Lower lobe of right lung (tissue), 2 donors: Measurements from ENCODE around the gene ZNF827. TPM values are rescaled to one million over a fixed set of nuclear protein-coding genes. Genes with fewer than 3 reads are reported as not detected.

Experiments
- ATAC-seq, 2 donors: fragments of 200-7000 bp; cut with Tn5 transposase; one replicate each; pipeline ENCODE4 v1.9.1; 2020 to 2022; ENCODE audit warnings: mild to moderate bottlenecking in 2 of 2, moderate library complexity in 2 of 2
- DNase-seq: peaks from one replicate; pipeline ENCODE4 v3.0.0-alpha.2; 2020
- H3K27ac ChIP-seq: fragments of 200-600 bp; one replicate; pipeline ENCODE4 v1.8.0; 2022
- H3K27me3 ChIP-seq: fragments of 200-600 bp; one replicate; pipeline ENCODE4 v1.8.0; 2022; ENCODE audit warnings: low read depth
- H3K36me3 ChIP-seq: fragments of 200-600 bp; one replicate; pipeline ENCODE4 v1.8.0; 2022; ENCODE audit warnings: mild to moderate bottlenecking
- H3K4me1 ChIP-seq: fragments of 200-600 bp; one replicate; pipeline ENCODE4 v1.8.0; 2022
- H3K4me3 ChIP-seq: fragments of 200-600 bp; one replicate; pipeline ENCODE4 v1.8.0; 2022; ENCODE audit warnings: mild to moderate bottlenecking
- H3K9me3 ChIP-seq: fragments of 200-600 bp; one replicate; pipeline ENCODE4 v1.8.0; 2022
- CTCF ChIP-seq: fragments of 200-600 bp; IDR thresholded peaks from one replicate; pipeline ENCODE4 v1.8.0; 2022; ENCODE audit warnings: antibody characterized with exemption, mild to moderate bottlenecking
- intact Hi-C: fragments of 100-400 bp; cut with DNase I; formaldehyde crosslinking; loops from one replicate; pipeline ENCODE4 v1.11.0; 2022
- total RNA-seq: library from RNA; stranded (reverse); fragmentation: NEBNext Ultra II Directional; extraction: Animal tissue kit (Norgen Biotek cat#: 25700); gene quantifications from one replicate; pipeline ENCODE4 v1.2.1, GENCODE V29; 2021
- donor health status: DM: no; HTN: yes; CAD: no; lungs with severe emphysema.

The ZNF827 gene
- total RNA-seq, 1 donor from 2014 or later: 11.3 TPM

- DNase-seq (no peak), ATAC-seq (no peak)
- H3K27me3 ChIP-seq: no peaks in the 10 kb centered on the region
- peaks cover 9% of the 10 kb centered on the region for H3K36me3 ChIP-seq
- TF ChIP-seq CTCF: no peak
- H3K4me1 ChIP-seq: no peaks in the 10 kb centered on the region
- intact Hi-C loops: no loop called here
- H3K27ac ChIP-seq: no peak overlapping the region
- no peak overlapping the region for H3K4me3 ChIP-seq
- H3K9me3 ChIP-seq: no peaks in the 10 kb centered on the region
These were observed 95.0 kb downstream of the ZNF827 start for GRCh38 chr4:145843639-145844038.

GRCh38 chr4:145843148-145843547, 95.5 kb downstream of the ZNF827 start:
- Histone ChIP-seq H3K4me1 (no peaks in the 10 kb centered on the region), H3K27me3 (no peaks in the 10 kb centered on the region), H3K36me3 (peaks cover 9% of the 10 kb centered on the region), H3K27ac (no peak overlapping the region), H3K9me3 (no peaks in the 10 kb centered on the region), H3K4me3 (no peak overlapping the region)
- intact Hi-C loops: no loop called here
- ATAC-seq (no peak), DNase-seq (no peak)
- TF ChIP-seq CTCF: no peak

- Histone ChIP-seq H3K4me3 (no peak overlapping the region), H3K27ac (no peak overlapping the region), H3K9me3 (no peaks in the 10 kb centered on the region), H3K36me3 (peaks cover 9% of the 10 kb centered on the region), H3K4me1 (no peaks in the 10 kb centered on the region), H3K27me3 (no peaks in the 10 kb centered on the region)
- DNase-seq (no peak), ATAC-seq (no peak)
- no peak for TF ChIP-seq CTCF
- intact Hi-C loops: no loop called here
These were observed 96.3 kb downstream of the ZNF827 start for GRCh38 chr4:145842224-145842887.

GRCh38 chr4:145840801-145841200, 97.8 kb downstream of the ZNF827 start:
- H3K27ac ChIP-seq: no peak overlapping the region
- ATAC-seq (no peak), DNase-seq (no peak)
- intact Hi-C loops: no loop called here
- no peaks in the 10 kb centered on the region for H3K27me3 ChIP-seq
- peaks cover 9% of the 10 kb centered on the region for H3K36me3 ChIP-seq
- no peak overlapping the region for H3K4me3 ChIP-seq
- no peaks in the 10 kb centered on the region for H3K4me1 ChIP-seq
- no peak for TF ChIP-seq CTCF
- H3K9me3 ChIP-seq: no peaks in the 10 kb centered on the region

- H3K9me3 ChIP-seq: no peaks in the 10 kb centered on the region
- no peaks in the 10 kb centered on the region for H3K4me1 ChIP-seq
- ATAC-seq (peak; percentile 80 to 85), DNase-seq (no peak)
- H3K36me3 ChIP-seq: peaks cover 5% of the 10 kb centered on the region
- H3K27me3 ChIP-seq: no peaks in the 10 kb centered on the region
- TF ChIP-seq CTCF: peak; percentile 42
- H3K27ac ChIP-seq: no peak overlapping the region
- H3K4me3 ChIP-seq: no peak overlapping the region
- intact Hi-C loops: no loop called here
These were observed 98.4 kb downstream of the ZNF827 start for GRCh38 chr4:145840162-145840768.
